MM.1S (cell line): ENCODE results near the gene SRSF2.
A peak's percentile ranks its signal among the peaks of the same experiment; 100 is the strongest.
"Not testable (repeated sequence)": the region's sequence is repeated elsewhere in the genome, so short reads cannot be mapped to it uniquely, and the experiment has no call there.

Source experiments
- DNase-seq: peaks from one replicate; pipeline ENCODE4 v3.0.0-alpha.2; 2015
- H2AFZ ChIP-seq: fragments of 300-600 bp; sonication (generic); 2 replicates; pipeline ENCODE4 v1.6.0; 2016; ENCODE audit warnings: antibody characterized with exemption, low read length
- H3F3A ChIP-seq: fragments of 300-600 bp; sonication (generic); 2 replicates; pipeline ENCODE4 v1.6.1; 2016; ENCODE audit warnings: mild to moderate bottlenecking, antibody characterized with exemption, low read length, moderate library complexity, mixed read lengths; ENCODE audit not compliant: insufficient read depth
- H3K27ac ChIP-seq: fragments of 300-600 bp; sonication (generic); 2 replicates; pipeline ENCODE4 v1.5.1; 2016; ENCODE audit warnings: mild to moderate bottlenecking, low read length
- H3K27me3 ChIP-seq: fragments of 300-600 bp; sonication (generic); replicated peaks from 2 replicates; pipeline ENCODE4 v1.6.0; 2016; ENCODE audit warnings: low read length; ENCODE audit not compliant: insufficient read depth
- H3K36me3 ChIP-seq: fragments of 300-600 bp; sonication (generic); replicated peaks from 2 replicates; pipeline ENCODE4 v1.6.1; 2016; ENCODE audit warnings: mild to moderate bottlenecking, low read length, mixed read lengths; ENCODE audit not compliant: insufficient read depth
- H3K4me1 ChIP-seq: fragments of 300-600 bp; sonication (generic); 2 replicates; pipeline ENCODE4 v1.6.1; 2016; ENCODE audit warnings: low read length, mixed read lengths
- H3K4me2 ChIP-seq: fragments of 300-600 bp; sonication (generic); 2 replicates; pipeline ENCODE4 v1.6.0; 2016; ENCODE audit warnings: low read depth, low read length
- H3K4me3 ChIP-seq: fragments of 300-600 bp; sonication (generic); 2 replicates; pipeline ENCODE4 v1.5.1; 2016; ENCODE audit warnings: low read length, mixed read lengths
- H3K79me2 ChIP-seq: fragments of 300-600 bp; sonication (generic); 2 replicates; pipeline ENCODE4 v1.6.1; 2016; ENCODE audit warnings: mixed run types, low read length, mixed read lengths
- H3K9ac ChIP-seq: fragments of 300-600 bp; sonication (generic); 2 replicates; pipeline ENCODE4 v1.6.1; 2016; ENCODE audit warnings: low read length, mixed read lengths
- H3K9me2 ChIP-seq: fragments of 300-600 bp; sonication (generic); replicated peaks from 2 replicates; pipeline ENCODE4 v1.6.1; 2016; ENCODE audit warnings: mild to moderate bottlenecking, low read length, mixed read lengths; ENCODE audit not compliant: insufficient read depth
- H3K9me3 ChIP-seq: fragments of 300-600 bp; sonication (generic); replicated peaks from 2 replicates; pipeline ENCODE4 v1.6.1; 2016; ENCODE audit warnings: mild to moderate bottlenecking, low read length, mixed read lengths; ENCODE audit not compliant: insufficient read depth
- H4K20me1 ChIP-seq: fragments of 300-600 bp; sonication (generic); 2 replicates; pipeline ENCODE4 v1.6.1; 2016; ENCODE audit warnings: mild to moderate bottlenecking, low read length, moderate library complexity, mixed read lengths; ENCODE audit not compliant: insufficient read depth
- EZH2 ChIP-seq: fragments of 300-600 bp; sonication (generic); optimal IDR thresholded peaks from 2 replicates; pipeline ENCODE3; 2017; ENCODE audit warnings: low read depth, mild to moderate bottlenecking, antibody characterized with exemption, low read length, mixed read lengths
- EZH2phosphoT487 ChIP-seq: fragments of 300-600 bp; sonication (generic); IDR thresholded peaks from 2 replicates; pipeline ENCODE4 v1.6.1; 2018; ENCODE audit warnings: antibody characterized with exemption, low read length
- TF ChIP-seq, protein P1 (sequence below): fragments of 300-600 bp; sonication (generic); IDR thresholded peaks from 2 replicates; pipeline ENCODE4 v1.5.1; 2016; ENCODE audit warnings: antibody characterized with exemption, low read length, mixed read lengths

SRSF2 gene

GRCh38 chr17:76714336-76714735, 22.8 kb downstream of the SRSF2 start:
- Histone ChIP-seq H3K79me2 (peaks cover 24% of the 10 kb centered on the region), H3K4me2 (no peak overlapping the region), H3F3A (peaks cover 29% of the 10 kb centered on the region), H3K4me3 (no peak overlapping the region), H2AFZ (no peak overlapping the region), H3K27me3 (0 out of 2 replicates have a peak, but pooled peaks cover 5% of the 10 kb centered on the region), H4K20me1 (no peaks in the 10 kb centered on the region), H3K36me3 (peaks cover 3% of the 10 kb centered on the region; the same call in 1 of the 2 replicates), H3K9me3 (no peaks in the 10 kb centered on the region), H3K4me1 (peaks cover 23% of the 10 kb centered on the region), H3K9me2 (no peaks in the 10 kb centered on the region), H3K9ac (no peak overlapping the region), H3K27ac (no peak overlapping the region)
- TF ChIP-seq EZH2phosphoT487 (no peak), EZH2 (no peak)
- TF ChIP-seq, protein P1, sequence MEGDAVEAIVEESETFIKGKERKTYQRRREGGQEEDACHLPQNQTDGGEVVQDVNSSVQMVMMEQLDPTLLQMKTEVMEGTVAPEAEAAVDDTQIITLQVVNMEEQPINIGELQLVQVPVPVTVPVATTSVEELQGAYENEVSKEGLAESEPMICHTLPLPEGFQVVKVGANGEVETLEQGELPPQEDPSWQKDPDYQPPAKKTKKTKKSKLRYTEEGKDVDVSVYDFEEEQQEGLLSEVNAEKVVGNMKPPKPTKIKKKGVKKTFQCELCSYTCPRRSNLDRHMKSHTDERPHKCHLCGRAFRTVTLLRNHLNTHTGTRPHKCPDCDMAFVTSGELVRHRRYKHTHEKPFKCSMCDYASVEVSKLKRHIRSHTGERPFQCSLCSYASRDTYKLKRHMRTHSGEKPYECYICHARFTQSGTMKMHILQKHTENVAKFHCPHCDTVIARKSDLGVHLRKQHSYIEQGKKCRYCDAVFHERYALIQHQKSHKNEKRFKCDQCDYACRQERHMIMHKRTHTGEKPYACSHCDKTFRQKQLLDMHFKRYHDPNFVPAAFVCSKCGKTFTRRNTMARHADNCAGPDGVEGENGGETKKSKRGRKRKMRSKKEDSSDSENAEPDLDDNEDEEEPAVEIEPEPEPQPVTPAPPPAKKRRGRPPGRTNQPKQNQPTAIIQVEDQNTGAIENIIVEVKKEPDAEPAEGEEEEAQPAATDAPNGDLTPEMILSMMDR, result no peak
- DNase-seq, result no peak

DNA sequence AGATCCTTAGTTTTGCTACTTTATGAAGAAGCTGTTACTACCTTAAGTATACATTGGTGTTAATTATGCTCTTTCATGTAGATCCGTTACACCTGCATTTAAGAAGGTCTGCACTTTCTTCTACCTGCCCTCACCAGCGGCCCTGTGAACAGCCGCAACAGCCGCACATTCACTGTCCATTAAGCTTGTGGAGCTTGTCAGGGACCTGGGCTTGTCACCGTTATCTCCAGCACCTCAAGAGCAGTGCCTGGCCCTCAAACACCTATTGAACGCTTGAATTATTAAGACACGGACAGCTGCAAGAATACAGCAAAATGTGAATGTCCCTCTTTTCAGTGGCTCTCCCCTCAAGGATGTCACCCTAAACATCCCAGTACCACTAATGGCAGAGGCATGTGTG, 23.4 kb downstream of the SRSF2 start:
- 0 out of 2 replicates have a peak, but pooled peaks cover 5% of the 10 kb centered on the region for H3K27me3 ChIP-seq
- H3K27ac ChIP-seq, result no peak overlapping the region
- H2AFZ ChIP-seq, result no peak overlapping the region
- no peak for DNase-seq
- TF ChIP-seq, protein P1, result no peak
- TF ChIP-seq EZH2 (no peak), EZH2phosphoT487 (no peak)
- peaks cover 23% of the 10 kb centered on the region for H3K4me1 ChIP-seq
- peaks cover 20% of the 10 kb centered on the region for H3K79me2 ChIP-seq
- no peak overlapping the region for H3K9ac ChIP-seq
- no peak overlapping the region for H3K4me3 ChIP-seq
- H3K36me3 ChIP-seq, result peaks cover 3% of the 10 kb centered on the region; the same call in 1 of the 2 replicates
- H4K20me1 ChIP-seq, result no peaks in the 10 kb centered on the region
- H3K9me3 ChIP-seq, result no peaks in the 10 kb centered on the region
- peaks cover 29% of the 10 kb centered on the region for H3F3A ChIP-seq
- H3K9me2 ChIP-seq, result no peaks in the 10 kb centered on the region
- no peak overlapping the region for H3K4me2 ChIP-seq

GRCh38 chr17:76712321-76712720, 24.8 kb downstream of the SRSF2 start:
- H3F3A ChIP-seq, result peaks cover 29% of the 10 kb centered on the region
- H3K9me2 ChIP-seq, H2AFZ ChIP-seq, H3K4me3 ChIP-seq, H3K9ac ChIP-seq, H3K27ac ChIP-seq, H3K9me3 ChIP-seq, H4K20me1 ChIP-seq, H3K27me3 ChIP-seq, H3K36me3 ChIP-seq, DNase-seq, H3K4me2 ChIP-seq: not testable (repeated sequence)
- peaks cover 23% of the 10 kb centered on the region for H3K4me1 ChIP-seq
- H3K79me2 ChIP-seq, result peaks cover 15% of the 10 kb centered on the region

DNA sequence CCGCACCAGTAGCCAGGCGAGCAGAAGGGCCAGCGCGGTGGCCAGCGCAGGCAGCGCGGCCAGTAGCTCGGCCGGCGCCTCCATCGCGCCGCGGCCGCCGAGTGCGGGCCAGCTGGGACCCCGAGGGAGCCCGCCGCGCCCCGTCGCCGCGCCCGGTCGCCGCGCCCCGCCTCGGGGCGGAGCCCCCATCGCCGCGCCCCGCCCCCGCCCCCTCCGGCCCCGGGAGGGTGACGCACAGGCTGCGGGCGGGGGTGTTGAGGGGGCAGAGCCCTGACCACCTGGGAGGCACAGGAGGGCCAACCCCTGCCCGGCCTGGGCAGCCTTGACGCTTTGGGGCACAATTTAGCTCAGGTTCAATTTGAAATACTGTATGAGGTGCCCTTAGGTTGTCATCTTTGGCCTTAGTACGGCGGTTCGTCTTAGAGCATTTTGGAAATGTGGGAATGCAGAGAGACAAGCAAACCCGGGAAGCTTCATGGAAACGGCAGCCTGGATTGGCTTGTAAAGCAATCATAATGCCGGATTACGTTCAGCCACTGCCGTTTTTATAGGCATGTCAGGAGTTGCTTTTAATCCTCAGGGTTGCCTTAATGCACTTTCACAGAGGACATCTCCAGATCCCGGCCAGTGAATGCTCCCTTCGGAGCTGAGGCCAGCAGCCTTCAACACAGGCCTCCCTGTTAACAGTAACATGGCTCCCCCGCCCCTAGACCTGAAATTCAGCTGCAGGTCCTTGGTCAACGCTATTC, 26.1 kb downstream of the SRSF2 start, which contains the start of gene MXRA7:
Gene MXRA7, minus strand, starts transcription at position 103 of the 749 bp plus-strand sequence. Its CDS starts 19 bp downstream, at position 84.
- Histone ChIP-seq H3K9ac (no peak within 1 kb of the TSS), H3K27me3 (0 out of 2 replicates have a peak, but pooled peaks cover 5% of the 10 kb centered on the region), H3K27ac (no peak within 1 kb of the TSS), H3K79me2 (peaks cover 12% of the 10 kb centered on the region), H4K20me1 (no peaks in the 10 kb centered on the region), H2AFZ (no peak within 1 kb of the TSS), H3K9me2 (no peaks in the 10 kb centered on the region), H3K9me3 (no peaks in the 10 kb centered on the region), H3F3A (peaks cover 17% of the 10 kb centered on the region), H3K4me3 (peak within 1 kb of the TSS; percentile 34; the same call in 1 of the 2 replicates), H3K4me2 (peak within 1 kb of the TSS; percentile 57), H3K36me3 (no peaks in the 10 kb centered on the region), H3K4me1 (peaks cover 17% of the 10 kb centered on the region)
- TF ChIP-seq EZH2 (no peak), EZH2phosphoT487 (no peak)
- TF ChIP-seq, protein P1, result no peak
- peak; percentile 35 for DNase-seq

GRCh38 chr17:76709951-76710862, 26.9 kb downstream of the SRSF2 start:
- H4K20me1 ChIP-seq, DNase-seq, H3K9ac ChIP-seq, H2AFZ ChIP-seq, H3K27me3 ChIP-seq, H3K36me3 ChIP-seq, H3K9me2 ChIP-seq, H3K9me3 ChIP-seq, H3F3A ChIP-seq, H3K4me1 ChIP-seq, H3K27ac ChIP-seq: not testable (repeated sequence)
- Histone ChIP-seq H3K79me2 (peaks cover 12% of the 10 kb centered on the region), H3K4me2 (peak overlapping the region; percentile 12; the same call in 1 of the 2 replicates), H3K4me3 (peak overlapping the region; percentile 14; the same call in 1 of the 2 replicates)
